DND-41 (cell line): Measurements from ENCODE around the gene DUSP11.
"Not testable (repeated sequence)": the region's sequence is repeated elsewhere in the genome, so short reads cannot be mapped to it uniquely, and the experiment has no call there.

ENCODE experiments used
- ATAC-seq: fragments of 200-7000 bp; cut with Tn5 transposase; 3 replicates; pipeline ENCODE4 v1.9.1; 2021; ENCODE audit warnings: low read depth; ENCODE audit not compliant: insufficient read depth
- DNase-seq: peaks from one replicate; pipeline ENCODE4 v3.0.0-alpha.2; 2020
- H2AFZ ChIP-seq: 2 replicates; pipeline ENCODE4 v1.6.0; 2012; ENCODE audit warnings: low read depth, low read length
- H3K27ac ChIP-seq: 2 replicates; pipeline ENCODE4 v1.5.1; 2012; ENCODE audit warnings: low read length, inconsistent platforms
- H3K27me3 ChIP-seq: fragments of 200-600 bp; sonication (generic); 2 replicates; pipeline ENCODE4 v1.6.0; 2012; ENCODE audit warnings: low read length, mild to moderate bottlenecking, inconsistent platforms; ENCODE audit not compliant: insufficient read depth, poor library complexity
- H3K36me3 ChIP-seq: 2 replicates; pipeline ENCODE4 v1.5.1; 2012; ENCODE audit warnings: low read length, inconsistent platforms; ENCODE audit not compliant: insufficient read depth
- H3K4me1 ChIP-seq: 2 replicates; pipeline ENCODE4 v1.5.1; 2012; ENCODE audit warnings: mild to moderate bottlenecking, low read length; ENCODE audit not compliant: insufficient read depth
- H3K4me2 ChIP-seq: 2 replicates; pipeline ENCODE4 v1.6.0; 2012; ENCODE audit warnings: mild to moderate bottlenecking, moderate library complexity, low read length, inconsistent platforms; ENCODE audit not compliant: insufficient read depth
- H3K4me3 ChIP-seq, 2 experiments: fragments of 200-600 bp in 1 of 2; shearing (Covaris generic) in 1 of 2; 2 replicates each; pipeline ENCODE4 v1.5.1; 2012 to 2016; ENCODE audit warnings: inconsistent platforms in 2 of 2, low read length in 2 of 2, mild to moderate bottlenecking in 2 of 2, low read depth in 1 of 2, moderate library complexity in 1 of 2
- H3K79me2 ChIP-seq: 2 replicates; pipeline ENCODE4 v1.6.0; 2012; ENCODE audit warnings: low read length, inconsistent platforms; ENCODE audit not compliant: insufficient read depth
- H3K9ac ChIP-seq: 2 replicates; pipeline ENCODE4 v1.6.0; 2012; ENCODE audit warnings: low read depth, mild to moderate bottlenecking, inconsistent platforms, low read length, moderate library complexity
- H3K9me3 ChIP-seq: 2 replicates; pipeline ENCODE4 v1.5.1; 2012; ENCODE audit warnings: low read length, moderate library complexity, mild to moderate bottlenecking, inconsistent platforms; ENCODE audit not compliant: insufficient read depth, severe bottlenecking
- H4K20me1 ChIP-seq: 2 replicates; pipeline ENCODE4 v1.6.0; 2012; ENCODE audit warnings: low read length; ENCODE audit not compliant: insufficient read depth
- CTCF ChIP-seq: IDR thresholded peaks from 2 replicates; pipeline ENCODE4 v1.5.1; 2012; ENCODE audit warnings: borderline replicate concordance, low read length, moderate library complexity, mild to moderate bottlenecking; ENCODE audit not compliant: poor library complexity, severe bottlenecking; ENCODE audit errors: extremely low read depth
- EZH2 ChIP-seq: IDR thresholded peaks from 3 replicates; pipeline ENCODE4 v1.6.1; 2012; ENCODE audit warnings: borderline replicate concordance, low read depth, mild to moderate bottlenecking, moderate library complexity, low read length, inconsistent platforms; ENCODE audit not compliant: severe bottlenecking

Gene DUSP11

GRCh38 chr2:73718851-73719621 is 60.9 kb downstream of the DUSP11 start:
- Histone ChIP-seq H3K36me3 (no peaks in the 10 kb centered on the region), H3K27ac (no peak overlapping the region), H3K27me3 (peaks cover 2% of the 10 kb centered on the region), H3K4me1 (no peaks in the 10 kb centered on the region), H3K9me3 (no peaks in the 10 kb centered on the region), H3K4me2 (no peak overlapping the region), H2AFZ (no peak overlapping the region), H3K79me2 (no peaks in the 10 kb centered on the region), H3K4me3 (no peak overlapping the region), H4K20me1 (no peaks in the 10 kb centered on the region), H3K9ac (no peak overlapping the region)
- DNase-seq (no peak), ATAC-seq (no peak)
- TF ChIP-seq EZH2 (no peak), CTCF (no peak)

DNA sequence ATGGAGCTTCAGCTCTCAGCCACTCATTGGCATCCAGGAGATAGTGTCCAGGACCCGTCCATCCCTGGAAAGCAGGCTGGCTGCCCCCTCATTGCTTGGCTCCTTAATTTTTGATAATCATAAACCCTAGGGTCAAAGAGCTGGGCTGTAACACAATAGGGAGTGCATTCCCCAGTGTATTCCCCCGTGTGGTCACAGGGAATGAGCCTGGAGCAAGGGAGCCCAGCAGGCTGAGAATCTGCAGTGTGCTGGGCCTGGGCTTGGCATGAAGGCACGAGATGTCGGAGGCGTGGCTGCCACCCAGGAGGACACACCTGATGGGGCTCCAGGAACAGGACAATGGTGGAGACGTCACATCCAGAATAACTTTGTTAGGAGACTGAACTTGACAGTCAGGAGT is 61.5 kb downstream of the DUSP11 start:
- no peaks in the 10 kb centered on the region for H3K9me3 ChIP-seq
- H3K79me2 ChIP-seq, result no peaks in the 10 kb centered on the region
- no peak overlapping the region for H3K4me3 ChIP-seq
- H2AFZ ChIP-seq, result no peak overlapping the region
- ATAC-seq (no peak), DNase-seq (no peak)
- H3K36me3 ChIP-seq, result no peaks in the 10 kb centered on the region
- no peaks in the 10 kb centered on the region for H3K4me1 ChIP-seq
- H3K9ac ChIP-seq, result no peak overlapping the region
- H3K27ac ChIP-seq, result no peak overlapping the region
- no peak overlapping the region for H3K4me2 ChIP-seq
- peaks cover 2% of the 10 kb centered on the region for H3K27me3 ChIP-seq
- TF ChIP-seq EZH2, result no peak
- TF ChIP-seq CTCF, result no peak
- H4K20me1 ChIP-seq, result no peaks in the 10 kb centered on the region

GRCh38 chr2:73717695-73718094 is 62.2 kb downstream of the DUSP11 start:
- DNase-seq, H4K20me1 ChIP-seq, H3K27me3 ChIP-seq, H3K4me3 ChIP-seq, ATAC-seq, H2AFZ ChIP-seq, H3K9ac ChIP-seq, H3K4me2 ChIP-seq, H3K36me3 ChIP-seq, H3K4me1 ChIP-seq, H3K9me3 ChIP-seq, H3K27ac ChIP-seq, H3K79me2 ChIP-seq: not testable (repeated sequence)

GRCh38 chr2:73717251-73717606 is 62.7 kb downstream of the DUSP11 start:
- ATAC-seq (no peak), DNase-seq (no peak)
- H3K27me3 ChIP-seq, result peaks cover 2% of the 10 kb centered on the region
- TF ChIP-seq EZH2 (no peak), CTCF (no peak)
- H3K4me2 ChIP-seq, result no peak overlapping the region
- H3K79me2 ChIP-seq, result no peaks in the 10 kb centered on the region
- no peak overlapping the region for H3K27ac ChIP-seq
- H4K20me1 ChIP-seq, result no peaks in the 10 kb centered on the region
- H3K9me3 ChIP-seq, result no peaks in the 10 kb centered on the region
- H2AFZ ChIP-seq, result no peak overlapping the region
- H3K4me1 ChIP-seq, result no peaks in the 10 kb centered on the region
- H3K4me3 ChIP-seq, result no peak overlapping the region
- H3K9ac ChIP-seq, result no peak overlapping the region
- no peaks in the 10 kb centered on the region for H3K36me3 ChIP-seq
